Esophagus (tissue), 2 donors: ENCODE data around the gene GUCY1A1. TPM values are rescaled to one million over a fixed set of nuclear protein-coding genes. Genes with fewer than 3 reads are reported as not detected.

ENCODE experiments used
- H3K27ac ChIP-seq, 2 donors: one replicate each; pipeline ENCODE4 v1.5.1; 2013; ENCODE audit warnings: low read depth in 2 of 2, mild to moderate bottlenecking in 2 of 2, inconsistent platforms in 1 of 2, low read length in 1 of 2, moderate library complexity in 1 of 2
- H3K27me3 ChIP-seq, 2 donors: one replicate each; pipeline ENCODE4 v1.6.1; 2013; ENCODE audit warnings: low read length in 2 of 2, control low read depth in 1 of 2, mild to moderate bottlenecking in 1 of 2; ENCODE audit not compliant: insufficient read depth in 2 of 2, control insufficient read depth in 1 of 2
- H3K36me3 ChIP-seq, 2 donors: one replicate each; pipeline ENCODE4 v1.6.1; 2013; ENCODE audit warnings: low read length in 1 of 2; ENCODE audit not compliant: control insufficient read depth in 2 of 2, insufficient read depth in 2 of 2
- H3K4me1 ChIP-seq, 2 donors: one replicate each; pipeline ENCODE4 v1.6.1; 2013; ENCODE audit warnings: low read length in 1 of 2; ENCODE audit not compliant: control insufficient read depth in 2 of 2, insufficient read depth in 2 of 2
- H3K4me3 ChIP-seq, 2 donors: one replicate each; pipeline ENCODE4 v1.5.1; 2013; ENCODE audit warnings: low read length in 2 of 2, mild to moderate bottlenecking in 2 of 2, low read depth in 1 of 2, moderate library complexity in 1 of 2
- H3K9me3 ChIP-seq, 2 donors: one replicate each; pipeline ENCODE4 v1.6.1; 2013; ENCODE audit warnings: mild to moderate bottlenecking in 2 of 2, low read depth in 1 of 2, low read length in 1 of 2, moderate library complexity in 1 of 2; ENCODE audit not compliant: control insufficient read depth in 2 of 2, insufficient read depth in 1 of 2
- WGBS, 2 donors: extraction: QIAGEN DNeasy Blood & Tissue Kit; methylation state at CpG; one replicate each; pipeline ENCODE4 v1.1.7; 2013; 5-methylcytosine and 5-hydroxymethylcytosine counted together
- polyA plus RNA-seq, 2 donors: library from polyadenylated mRNA; stranded (reverse); fragments of 200-250 nt; gene quantifications; one replicate each; pipeline ENCODE4 v1.2.3, GENCODE V29; 2013
- donor health status: healthy with polysubstance abuse.
- donor health status: Bipolar disorder and iron deficiency.

The GUCY1A1 gene
- polyA plus RNA-seq, 2 donors, result 0.67 to 0.81 TPM

- no peaks in the 10 kb centered on the region for H3K27me3 ChIP-seq
- no peaks in the 10 kb centered on the region for H3K4me1 ChIP-seq
- H3K9me3 ChIP-seq, result no peaks in the 10 kb centered on the region
- H3K27ac ChIP-seq, result no peak overlapping the region
- H3K36me3 ChIP-seq, result no peaks in the 10 kb centered on the region
- H3K4me3 ChIP-seq, result no peak overlapping the region
- WGBS, 2 donors, result 31 to 43% methylated on average over 3 of the region's 3 CpGs
Measured at GRCh38 chr4:155777971-155778735, 111.5 kb downstream of the GUCY1A1 start.

GRCh38 chr4:155780775-155781174, 114.1 kb downstream of the GUCY1A1 start:
- Histone ChIP-seq H3K36me3 (no peaks in the 10 kb centered on the region), H3K9me3 (no peaks in the 10 kb centered on the region), H3K4me1 (no peaks in the 10 kb centered on the region), H3K27me3 (no peaks in the 10 kb centered on the region), H3K27ac (no peak overlapping the region), H3K4me3 (no peak overlapping the region)
- WGBS, 2 donors, result 53 to 58% methylated on average over 1 of the region's 1 CpG

GRCh38 chr4:155781249-155781831, 114.7 kb downstream of the GUCY1A1 start:
- H3K4me3 ChIP-seq, result no peak overlapping the region
- WGBS, 2 donors, result 88 to 93% methylated on average over 4 of the region's 4 CpGs
- no peaks in the 10 kb centered on the region for H3K9me3 ChIP-seq

More at GRCh38 chr4:155781249-155781831, 114.7 kb downstream of the GUCY1A1 start:
- Histone ChIP-seq H3K27me3 (no peaks in the 10 kb centered on the region), H3K4me1 (no peaks in the 10 kb centered on the region), H3K27ac (no peak overlapping the region), H3K36me3 (no peaks in the 10 kb centered on the region)

Other genes with a start within 250 kb of the GUCY1A1 start
- gene GUCY1B1, start 92.2 kb downstream of the GUCY1A1 start, polyA plus RNA-seq, result 1 to 10 TPM; 1.7 to 1.8 TPM
- gene ASIC5, start 199.4 kb downstream of the GUCY1A1 start, polyA plus RNA-seq, result not detected
- gene TDO2, start 236.8 kb downstream of the GUCY1A1 start, polyA plus RNA-seq, result under 1 TPM; 0.14 to 0.29 TPM